ENCODE data around the gene SLC2A9.

The SLC2A9 gene

GRCh38 chr4:10019521-10020051 lies 1.7 kb downstream of the SLC2A9 start:
- no peak for DNase-seq (ENCODE audit: low read depth)

GRCh38 chr4:10018818-10019461 lies 2.4 kb downstream of the SLC2A9 start:
- peak; percentile 71 for DNase-seq (ENCODE audit: low read depth)

GRCh38 chr4:10017037-10017893 lies 4.0 kb downstream of the SLC2A9 start:
- no peak for DNase-seq (ENCODE audit: low read depth)

- no peak for DNase-seq (ENCODE audit: low read depth)
Measured at GRCh38 chr4:10016169-10016568, 5.1 kb downstream of the SLC2A9 start.

- no peak for DNase-seq (ENCODE audit: low read depth)
Measured at GRCh38 chr4:10015140-10015753, 6.0 kb downstream of the SLC2A9 start.

- no peak for DNase-seq (ENCODE audit: low read depth)
Measured at GRCh38 chr4:10013722-10014121, 7.6 kb downstream of the SLC2A9 start.

GRCh38 chr4:10011885-10012284 lies 9.4 kb downstream of the SLC2A9 start:
- DNase-seq (ENCODE audit: low read depth), result no peak

GRCh38 chr4:10011277-10011676 lies 10.0 kb downstream of the SLC2A9 start:
- no peak for DNase-seq (ENCODE audit: low read depth)

- DNase-seq (ENCODE audit: low read depth), result no peak
Measured at GRCh38 chr4:10009861-10010500, 11.3 kb downstream of the SLC2A9 start.

GRCh38 chr4:10008609-10009005 lies 12.7 kb downstream of the SLC2A9 start:
- DNase-seq (ENCODE audit: low read depth), result no peak

GRCh38 chr4:10007793-10008608 lies 13.3 kb downstream of the SLC2A9 start:
- no peak for DNase-seq (ENCODE audit: low read depth)

- DNase-seq (ENCODE audit: low read depth), result no peak
Measured at GRCh38 chr4:10007436-10007740, 13.9 kb downstream of the SLC2A9 start.

- no peak for DNase-seq (ENCODE audit: low read depth)
Measured at GRCh38 chr4:10006601-10007435, 14.5 kb downstream of the SLC2A9 start.

GRCh38 chr4:10006231-10006600 lies 15.1 kb downstream of the SLC2A9 start:
- DNase-seq (ENCODE audit: low read depth), result no peak

GRCh38 chr4:10005632-10006031 lies 15.7 kb downstream of the SLC2A9 start:
- no peak for DNase-seq (ENCODE audit: low read depth)

GRCh38 chr4:10003666-10004065 lies 17.6 kb downstream of the SLC2A9 start:
- no peak for DNase-seq (ENCODE audit: low read depth)

- DNase-seq (ENCODE audit: low read depth), result no peak
Measured at GRCh38 chr4:10002278-10002677, 19.0 kb downstream of the SLC2A9 start.

GRCh38 chr4:10001757-10002156 lies 19.5 kb downstream of the SLC2A9 start:
- no peak for DNase-seq (ENCODE audit: low read depth)

- no peak for DNase-seq (ENCODE audit: low read depth)
Measured at GRCh38 chr4:9999956-10000561, 21.2 kb downstream of the SLC2A9 start.

GRCh38 chr4:9997886-9998285 lies 23.4 kb downstream of the SLC2A9 start:
- no peak for DNase-seq (ENCODE audit: low read depth)

All from stimulated activated CD8-positive, alpha-beta memory T cell treated with anti-CD3 and anti-CD28 coated beads, Interleukin-12 subunit alpha, Interleukin-12 subunit beta, amount 100 ng/mL, for 1 hour (primary cell).